ENCODE measurements around the gene WNT1.

DNA sequence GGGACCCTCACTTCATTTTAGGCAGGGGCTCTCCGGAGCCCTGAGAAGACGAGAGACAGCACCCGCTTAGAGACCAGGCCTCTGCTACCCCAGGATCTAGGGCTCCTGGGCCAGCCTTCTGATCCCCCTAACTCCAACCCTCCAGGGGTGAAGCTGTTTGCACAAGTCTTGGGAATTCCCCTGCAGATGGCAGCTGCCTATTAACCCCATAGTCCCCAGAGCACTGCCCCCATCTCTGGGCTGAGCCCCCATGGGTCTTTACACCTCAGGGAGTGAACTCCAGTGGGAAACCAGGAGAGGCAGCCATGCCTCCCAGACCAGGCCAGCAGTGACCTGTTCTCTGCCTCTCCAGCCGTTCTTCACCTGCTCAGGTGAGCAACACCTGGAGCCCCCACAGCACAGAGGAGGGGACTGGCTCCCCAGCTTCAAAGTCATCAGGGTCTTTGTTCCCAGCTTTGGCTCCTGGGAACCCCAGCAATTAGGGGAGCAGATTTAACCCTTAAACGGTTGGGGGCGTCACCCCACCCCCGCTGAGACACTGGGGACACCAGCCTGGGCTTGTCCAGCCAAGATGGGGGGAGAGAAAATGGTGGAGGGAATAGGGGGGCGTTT, 8.9 kb upstream of the WNT1 start:
- TF ChIP-seq CTCF (IDR thresholded peaks at IDR 0.05 in 4 of 5, conservative IDR thresholded peaks at IDR 0.05 in 1 of 5) (no peak), POLR2A (IDR thresholded peaks at IDR 0.05) (no peak)
